GM12878 (cell line): ENCODE measurements around the gene VSTM1.

ENCODE experiments used
- HDAC6 ChIP-seq: fragments of 200-600 bp; sonication (generic); IDR thresholded peaks from one replicate; pipeline ENCODE4 v1.8.0; 2017; ENCODE audit warnings: antibody characterized with exemption; ENCODE audit not compliant: unreplicated experiment
- MTA2 ChIP-seq: fragments of 450-650 bp; IDR thresholded peaks from 2 replicates; pipeline ENCODE4 v1.6.1; 2016; ENCODE audit warnings: low read depth, mild to moderate bottlenecking, moderate library complexity
- RAD21 ChIP-seq: IDR thresholded peaks from 2 replicates; pipeline ENCODE4 v1.6.1; 2011; ENCODE audit warnings: mild to moderate bottlenecking, low read depth, low read length, moderate library complexity; ENCODE audit not compliant: insufficient read depth
- REST ChIP-seq: IDR thresholded peaks from 2 replicates; pipeline ENCODE4 v1.6.1; 2012; ENCODE audit warnings: mild to moderate bottlenecking, low read depth, low read length
- SIX5 ChIP-seq: IDR thresholded peaks from 2 replicates; pipeline ENCODE4 v1.6.1; 2011; ENCODE audit warnings: mild to moderate bottlenecking, low read depth, low read length, moderate library complexity; ENCODE audit not compliant: severe bottlenecking
- ZNF207 ChIP-seq: fragments of 450-650 bp; IDR thresholded peaks from 2 replicates; pipeline ENCODE4 v1.6.1; 2014; ENCODE audit warnings: antibody characterized with exemption, mild to moderate bottlenecking, borderline replicate concordance

GRCh38 chr19:53993448-53993847 lies 70.2 kb downstream of the VSTM1 start:
- TF ChIP-seq MTA2 (no peak), HDAC6 (no peak), ZNF207 (no peak), SIX5 (no peak), REST (no peak), RAD21 (no peak)
